Endothelial cell of umbilical vein (primary cell): Measurements from ENCODE around the gene KRTAP9-9. TPM values are rescaled to one million over a fixed set of nuclear protein-coding genes. Genes with fewer than 3 reads are reported as not detected.

Source experiments
- BruUV-seq: library from RNA; stranded (reverse); fragments of 400-500 nt; replicated peaks from 2 replicates; lab custom pipeline; 2021; lab: Mats Ljungman, UMichigan
- CTCF ChIA-PET: fragments of 300-600, 350-600 bp; sonication (Branson Sonifier 250); formaldehyde crosslinking; loops from one replicate; lab custom pipeline; 2021; ENCODE audit warnings: antibody characterized with exemption, inconsistent platforms; lab: Charles Lee
- POLR2A ChIA-PET: fragments of 300-600, 350-600 bp; sonication (Branson Sonifier 250); formaldehyde crosslinking; loops from one replicate; lab custom pipeline; 2021; ENCODE audit warnings: antibody characterized with exemption, inconsistent platforms; lab: Charles Lee
- DNase-seq: peaks from one replicate; pipeline ENCODE4 v3.0.0-alpha.2; 2011; ENCODE audit warnings: low read depth, low spot score
- FAIRE-seq: peaks from 2 replicates; lab custom pipeline; 2011; peaks lifted over from hg19 to GRCh38; lab: Jason Lieb, UNC
- H2AFZ ChIP-seq: 2 replicates; pipeline ENCODE4 v1.6.0; 2012; ENCODE audit warnings: low read depth, low read length, control low read depth, inconsistent platforms
- H3K27ac ChIP-seq: 2 replicates; pipeline ENCODE4 v1.5.1; 2011; ENCODE audit warnings: low read depth, mild to moderate bottlenecking, control low read depth, low read length, moderate library complexity; ENCODE audit not compliant: insufficient read depth
- H3K27me3 ChIP-seq, 2 experiments: 2 replicates each; pipeline versions ENCODE4 v1.6.0 to v1.6.1; 2011; ENCODE audit warnings: low read length in 2 of 2, mixed read lengths in 1 of 2; ENCODE audit not compliant: control insufficient read depth in 2 of 2, insufficient read depth in 2 of 2
- H3K36me3 ChIP-seq, 2 experiments: 2 replicates in 1 of 2; 3 replicates in 1 of 2; pipeline ENCODE4 v1.5.1; 2011; ENCODE audit warnings: low read length in 2 of 2, mild to moderate bottlenecking in 1 of 2, moderate library complexity in 1 of 2; ENCODE audit not compliant: control insufficient read depth in 2 of 2, insufficient read depth in 2 of 2; ENCODE audit errors: extremely low read depth in 1 of 2
- H3K4me1 ChIP-seq: 3 replicates; pipeline ENCODE4 v1.5.1; 2011; ENCODE audit warnings: mild to moderate bottlenecking, low read length; ENCODE audit not compliant: control insufficient read depth, insufficient read depth; ENCODE audit errors: extremely low read depth
- H3K4me2 ChIP-seq: 2 replicates; pipeline ENCODE4 v1.6.1; 2011; ENCODE audit warnings: low read length, control low read depth, mixed read lengths; ENCODE audit not compliant: insufficient read depth
- H3K4me3 ChIP-seq, 3 experiments: fragments of 200-600 bp in 1 of 3; sonication (generic), shearing (Covaris generic) in 1 of 3; replicated peaks in 1 of 3; 2 replicates each; pipeline ENCODE4 v1.5.1; 2011 to 2016; ENCODE audit warnings: control low read depth in 3 of 3, low read length in 3 of 3, mild to moderate bottlenecking in 2 of 3, inconsistent platforms in 1 of 3, low read depth in 1 of 3, moderate library complexity in 1 of 3; ENCODE audit not compliant: insufficient read depth in 1 of 3
- H3K79me2 ChIP-seq: 2 replicates; pipeline ENCODE4 v1.6.0; 2012; ENCODE audit warnings: low read length, inconsistent platforms; ENCODE audit not compliant: control insufficient read depth, insufficient read depth
- H3K9ac ChIP-seq: replicated peaks from 2 replicates; pipeline ENCODE3; 2011; ENCODE audit warnings: low read length, control low read depth; ENCODE audit not compliant: insufficient read depth; ENCODE audit errors: extremely low read depth
- H3K9me1 ChIP-seq: replicated peaks from 3 replicates; pipeline ENCODE4 v1.6.0; 2011; ENCODE audit warnings: mild to moderate bottlenecking, low read length; ENCODE audit not compliant: control insufficient read depth, insufficient read depth; ENCODE audit errors: extremely low read depth
- H3K9me3 ChIP-seq: replicated peaks from 2 replicates; pipeline ENCODE4 v1.5.1; 2012; ENCODE audit warnings: low read length, inconsistent platforms; ENCODE audit not compliant: control insufficient read depth, insufficient read depth
- H4K20me1 ChIP-seq: replicated peaks from 2 replicates; pipeline ENCODE3; 2011; ENCODE audit warnings: mild to moderate bottlenecking, low read length; ENCODE audit not compliant: control insufficient read depth, insufficient read depth; ENCODE audit errors: extremely low read depth
- CTCF ChIP-seq, 2 donors: IDR thresholded peaks; 1 replicate in 1 of 2; 2 replicates in 1 of 2; pipeline ENCODE4 v1.5.1; 2011; ENCODE audit warnings: low read length in 2 of 2, mild to moderate bottlenecking in 2 of 2, moderate library complexity in 2 of 2, control low read depth in 1 of 2, inconsistent platforms in 1 of 2, low read depth in 1 of 2; ENCODE audit not compliant: insufficient read depth in 1 of 2; ENCODE audit errors: extremely low read depth in 1 of 2
- EZH2 ChIP-seq: IDR thresholded peaks from 2 replicates; pipeline ENCODE4 v1.6.1; 2012; ENCODE audit warnings: borderline replicate concordance, low read depth, mild to moderate bottlenecking, moderate library complexity, low read length, inconsistent platforms; ENCODE audit not compliant: severe bottlenecking
- FOS ChIP-seq: IDR thresholded peaks from 2 replicates; pipeline ENCODE4 v1.6.1; 2011; ENCODE audit warnings: mild to moderate bottlenecking, low read length, moderate library complexity, borderline replicate concordance; ENCODE audit not compliant: insufficient read depth
- GATA2 ChIP-seq: IDR thresholded peaks from 2 replicates; pipeline ENCODE4 v1.7.0; 2011; ENCODE audit warnings: low read depth, mild to moderate bottlenecking, moderate library complexity, mixed read lengths, low read length; ENCODE audit not compliant: insufficient read length, insufficient read depth
- JUN ChIP-seq: IDR thresholded peaks from 2 replicates; pipeline ENCODE4 v1.6.1; 2011; ENCODE audit warnings: borderline replicate concordance, low read depth; ENCODE audit not compliant: insufficient read length, insufficient read depth
- MAX ChIP-seq: IDR thresholded peaks from 2 replicates; pipeline ENCODE4 v1.6.1; 2011; ENCODE audit not compliant: insufficient read depth, insufficient read length
- MYC ChIP-seq: IDR thresholded peaks from one replicate; pipeline ENCODE4 v1.6.1; 2011; ENCODE audit warnings: mild to moderate bottlenecking, low read depth, low read length
- POLR2A ChIP-seq: IDR thresholded peaks from 2 replicates; pipeline ENCODE4 v1.6.1; 2012; ENCODE audit warnings: low read depth, mild to moderate bottlenecking, control low read depth, low read length
- POLR2AphosphoS5 ChIP-seq: IDR thresholded peaks from 2 replicates; pipeline ENCODE4 v1.6.1; 2012; ENCODE audit warnings: low read depth, mild to moderate bottlenecking, control low read depth, low read length, moderate library complexity; ENCODE audit not compliant: insufficient read depth
- dilution Hi-C: fragments of 300-500 bp; cut with MboI; formaldehyde crosslinking; loops from one replicate; pipeline ENCODE4 v1.15.0; 2019; ENCODE audit warnings: low sequenced_read_pairs; ENCODE audit not compliant: extremely low pct_ligation_motif_present
- intact Hi-C: fragments of 100-400 bp; cut with micrococcal nuclease; formaldehyde crosslinking; loops from one replicate; pipeline ENCODE4 v1.10.0; 2022
- polyA plus RNA-seq, 4 experiments: library from polyadenylated mRNA; depleted of rRNA in 3 of 4; stranded (reverse) in 3 of 4; unstranded in 1 of 4; fragments of >200 nt; gene quantifications; 2 replicates each; pipeline versions ENCODE4 v1.2.1 to v1.2.3, GENCODE V29; 2011 to 2012; ENCODE audit warnings: missing spikeins in 1 of 4
- total RNA-seq: library from RNA; stranded (reverse); gene quantifications from 2 replicates; pipeline ENCODE4 v1.2.3, GENCODE V29; 2021

The KRTAP9-9 gene
- total and polyA plus RNA-seq, 2 donors (not counting 3 experiments of a cell fraction or from before 2014, with no cell fraction given): not detected

GRCh38 chr17:41278176-41278955 is 23.2 kb downstream of the KRTAP9-9 start:
- H3K9me1 ChIP-seq: no peaks in the 10 kb centered on the region
- dilution Hi-C loops (no loop called here), intact Hi-C loops (no loop called here)
- no peak overlapping the region for H3K4me2 ChIP-seq
- DNase-seq: no peak
- H3K9ac ChIP-seq: no peak overlapping the region
- H3K4me1 ChIP-seq: no peaks in the 10 kb centered on the region
- no peaks in the 10 kb centered on the region for H3K36me3 ChIP-seq
- no peak for FAIRE-seq
- TF ChIP-seq EZH2 (no peak), MYC (no peak), CTCF (IDR thresholded peaks at IDR 0.05; ENCODE audit: extremely low read depth in 1 of 2, insufficient read depth in 1 of 2, low read depth in 1 of 2, low read length in 2 of 2) (no peak), MAX (no peak), JUN (no peak), FOS (no peak), POLR2AphosphoS5 (no peak), GATA2 (no peak), POLR2A (no peak)
- no peak overlapping the region for H3K4me3 ChIP-seq
- no peaks in the 10 kb centered on the region for H3K79me2 ChIP-seq
- no peaks in the 10 kb centered on the region for H3K27me3 ChIP-seq
- no peak overlapping the region for H3K27ac ChIP-seq
- H4K20me1 ChIP-seq: no peaks in the 10 kb centered on the region
- BruUV-seq: no TSS peak
- ChIA-PET CTCF (no interaction called here), POLR2A (no interaction called here)
- H2AFZ ChIP-seq: no peak overlapping the region
- H3K9me3 ChIP-seq: no peaks in the 10 kb centered on the region
